Kidney capillary endothelial cell (primary cell): ENCODE results near the gene SDS.

ENCODE experiments used
- DNase-seq: peaks from one replicate; pipeline ENCODE4 v3.0.0-alpha.2; 2018; ENCODE audit warnings: low spot score

Gene SDS

DNA sequence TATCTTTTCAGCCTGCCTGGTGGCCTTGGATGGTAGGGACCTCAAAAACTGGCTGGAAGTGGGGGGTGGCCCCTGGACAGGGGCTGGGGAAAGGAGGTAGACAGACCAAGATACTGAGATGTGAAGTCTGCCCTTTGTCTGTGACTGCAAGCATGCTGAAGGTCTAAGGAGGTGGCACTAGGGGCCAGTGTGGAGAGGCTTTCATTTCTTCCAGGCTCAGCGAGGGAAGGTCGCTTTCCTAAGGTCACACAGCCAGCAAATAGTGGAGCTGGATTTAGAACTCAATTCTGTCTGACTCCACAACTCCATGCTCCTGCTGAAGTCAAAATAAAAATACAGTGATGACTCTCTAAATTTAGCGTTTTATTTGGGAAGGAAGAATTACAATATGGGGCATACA, 56.6 kb downstream of the SDS start:
- DNase-seq: no peak

DNA sequence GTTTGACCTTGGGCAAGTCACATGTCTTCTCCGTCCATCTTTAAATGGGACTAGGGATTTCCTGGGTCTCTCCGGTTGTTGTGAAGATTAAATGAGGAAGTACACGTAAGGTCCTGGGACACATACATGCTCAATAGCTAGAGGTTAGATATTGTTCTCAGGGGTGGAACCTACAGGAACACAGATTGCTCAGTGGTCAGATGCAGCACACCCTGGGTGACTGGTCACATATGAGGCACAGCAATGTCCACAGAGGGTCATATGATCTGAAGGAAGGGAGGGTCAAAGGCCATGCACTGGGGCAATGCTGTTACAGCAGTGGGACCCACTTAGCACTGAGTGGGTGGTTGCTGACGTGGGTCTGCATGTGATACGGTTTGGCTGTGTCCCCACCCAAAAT, 57.3 kb downstream of the SDS start:
- no peak for DNase-seq

DNA sequence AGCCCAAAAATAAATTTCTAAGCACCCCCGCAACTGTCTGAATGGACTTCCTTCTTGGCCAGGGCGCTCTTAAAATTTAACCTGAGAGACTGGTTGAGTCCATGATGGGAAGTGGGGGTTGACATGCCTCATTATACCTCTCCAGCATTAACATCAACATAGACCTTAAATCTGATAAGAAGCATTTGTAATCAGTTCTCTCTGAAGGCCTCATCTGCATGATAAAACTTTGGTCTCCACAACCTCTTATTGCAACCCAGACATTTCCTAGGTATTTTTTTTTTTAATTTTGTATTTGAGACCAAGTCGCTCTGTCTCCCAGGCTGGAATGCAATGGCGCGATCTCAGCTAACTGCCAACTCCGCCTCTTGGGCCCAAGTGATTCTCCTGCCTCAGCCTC, 58.4 kb downstream of the SDS start:
- no peak for DNase-seq
